ENCODE results near the gene TRAF3IP1.
"Not testable (repeated sequence)": the region's sequence is repeated elsewhere in the genome, so short reads cannot be mapped to it uniquely, and the experiment has no call there.

TRAF3IP1 gene
- total RNA-seq, result 8.4 to 9.5 reads per million in 2 donors

GRCh38 chr2:238320246-238320647, at the start of gene TRAF3IP1:
TRAF3IP1 (plus strand) TSS chr2:238320518; CDS start chr2:238320663, 145 bp downstream.
- DNase-seq, result peak; percentile 77 to 82 (median 80)

- no peak for DNase-seq
Measured at GRCh38 chr2:238270606-238271005, 49.7 kb upstream of the TRAF3IP1 start.

GRCh38 chr2:238271061-238271554, 49.2 kb upstream of the TRAF3IP1 start:
- DNase-seq, result no peak

DNA sequence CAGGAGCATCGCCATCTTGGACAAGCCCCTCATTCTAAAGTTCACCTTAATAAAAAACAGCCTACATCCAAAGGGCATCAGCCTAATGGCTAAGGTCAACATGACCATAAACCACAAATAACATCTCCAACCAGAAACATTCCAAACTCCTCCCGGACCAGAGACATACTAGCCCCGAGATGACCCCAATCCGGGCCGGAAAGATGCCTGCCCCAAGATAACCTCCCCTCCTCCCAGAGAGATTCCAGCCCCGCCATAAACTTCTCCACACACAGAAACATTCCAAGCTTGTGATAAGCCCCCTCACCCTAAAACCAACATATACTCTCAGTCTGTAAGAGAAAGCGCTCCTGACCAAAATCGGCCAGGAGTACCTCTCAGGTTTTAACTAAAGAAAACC, 48.6 kb upstream of the TRAF3IP1 start:
- DNase-seq, result not testable (repeated sequence)

DNA sequence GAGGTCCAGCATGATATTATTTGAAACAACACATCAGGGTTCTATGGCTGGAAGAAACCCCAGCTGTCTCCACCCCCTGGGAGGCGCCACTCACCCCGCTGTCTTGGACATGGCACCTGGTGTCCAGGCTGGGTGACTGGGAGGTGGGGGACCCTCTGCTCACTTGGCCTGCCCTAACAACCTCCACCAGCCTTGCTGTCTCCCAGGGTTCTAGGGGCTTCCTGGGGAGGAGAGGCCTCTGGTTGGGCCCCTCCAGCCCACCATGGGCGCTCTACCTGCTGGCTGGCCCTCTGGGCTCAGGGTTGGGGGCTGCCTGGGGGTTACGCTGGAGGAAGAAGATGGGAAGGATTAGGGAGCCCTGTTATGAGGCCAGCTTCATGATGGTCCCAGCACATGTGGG, 48.2 kb upstream of the TRAF3IP1 start:
- no peak for DNase-seq

DNA sequence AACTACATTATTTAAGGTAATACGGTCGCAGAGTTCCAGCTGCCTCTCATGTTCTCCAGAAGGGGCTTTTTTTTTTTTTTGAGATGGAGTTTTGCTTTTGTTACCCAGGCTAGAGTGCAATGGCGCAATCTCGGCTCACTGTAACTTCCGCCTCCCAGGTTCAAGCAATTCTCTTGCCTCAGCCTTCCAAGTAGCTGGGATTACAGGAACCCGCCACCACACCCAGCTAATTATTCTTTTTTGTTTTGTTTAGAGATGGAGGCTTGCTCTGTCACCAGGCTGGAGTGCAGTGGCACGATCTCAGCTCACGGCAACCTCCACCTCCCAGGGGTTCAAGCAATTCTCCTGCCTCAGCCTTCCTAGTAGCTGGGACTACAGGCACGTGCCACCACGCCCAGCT, 46.9 kb upstream of the TRAF3IP1 start:
- not testable (repeated sequence) for DNase-seq

DNA sequence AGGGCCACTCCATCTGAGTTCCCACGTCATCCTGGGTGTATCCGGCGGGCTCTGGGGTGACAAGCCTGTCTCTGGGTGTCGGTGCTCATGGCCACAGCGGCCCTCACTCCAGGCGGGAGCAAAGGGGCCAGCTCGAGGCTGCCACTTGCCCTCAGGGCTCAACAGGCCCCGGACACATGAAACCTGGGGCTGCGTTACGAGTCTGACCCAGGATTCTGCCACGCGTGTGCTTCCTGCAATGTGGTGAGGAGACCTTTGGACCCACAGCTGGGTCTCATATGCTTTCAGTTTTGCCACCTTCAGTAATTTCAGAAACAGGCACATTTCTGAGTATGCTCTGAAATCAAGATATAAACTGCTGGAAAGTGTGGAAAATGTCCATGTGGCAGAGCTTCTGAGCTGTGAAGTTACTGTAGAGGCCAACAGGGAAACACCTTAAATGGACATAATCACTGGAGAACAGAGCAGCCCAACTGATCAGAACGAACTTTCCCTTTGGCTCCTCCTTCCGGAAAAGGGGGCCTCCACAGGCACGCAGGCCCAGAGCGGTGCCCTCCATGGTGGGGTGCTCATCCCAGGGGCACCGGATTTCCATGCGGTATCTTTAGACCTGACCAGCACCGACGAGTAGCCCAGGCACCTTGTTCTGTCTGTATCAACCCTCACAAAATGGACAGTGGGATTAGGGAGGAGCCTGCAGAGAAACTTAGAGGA, 46.0 kb upstream of the TRAF3IP1 start:
- DNase-seq, result no peak

GRCh38 chr2:238277695-238278094, 42.6 kb upstream of the TRAF3IP1 start:
- no peak for DNase-seq

DNA sequence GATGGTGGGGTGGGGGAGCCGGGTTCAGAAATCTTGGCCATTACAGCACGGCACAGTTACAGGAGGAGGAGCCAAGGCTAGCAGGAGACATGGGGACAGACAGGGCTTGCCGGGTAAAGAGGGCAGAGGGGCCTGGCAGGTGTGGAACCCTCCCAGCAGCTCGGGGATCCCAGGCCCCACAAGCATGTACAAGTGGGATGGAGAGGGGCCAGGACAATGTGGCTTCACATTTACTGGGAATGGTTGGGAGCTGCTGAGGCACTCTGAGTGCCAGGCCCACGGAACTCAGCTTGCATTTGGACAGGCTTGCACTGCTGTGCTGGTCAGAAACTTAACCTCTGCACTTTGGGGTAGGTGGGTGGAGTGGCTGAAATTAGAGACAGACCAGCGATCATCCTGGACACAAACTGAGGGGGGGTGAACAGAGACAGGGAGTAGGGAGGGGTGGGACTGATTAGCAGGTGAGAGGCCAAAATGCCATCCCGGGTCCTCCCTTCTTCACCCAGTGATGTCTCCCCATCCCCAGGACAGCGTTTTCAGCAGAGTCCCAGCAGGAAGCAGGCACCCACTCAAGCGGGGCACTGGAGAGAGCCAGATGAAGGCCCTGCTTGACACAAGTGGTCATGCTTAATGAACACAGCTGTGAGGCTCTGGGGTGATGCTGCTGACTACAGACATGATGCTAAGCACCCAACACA, 41.5 kb upstream of the TRAF3IP1 start:
- no peak for DNase-seq

DNA sequence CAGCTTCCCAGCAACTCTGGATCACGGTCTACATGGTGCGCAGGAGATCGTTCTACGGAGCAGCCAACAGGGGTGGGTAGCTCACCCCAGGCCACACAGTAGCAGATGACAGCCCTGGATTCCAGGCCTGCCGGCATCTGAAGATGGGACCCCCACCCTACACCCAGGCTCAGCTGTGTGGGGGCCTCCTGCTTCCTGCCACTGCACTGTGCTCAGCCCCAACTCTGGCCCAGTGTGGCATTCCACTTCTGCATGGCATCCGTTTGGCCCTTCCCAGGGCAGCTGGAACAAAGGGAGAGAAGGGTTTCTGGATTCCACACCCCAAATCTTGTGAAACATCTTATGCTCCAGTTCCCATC, 41.0 kb upstream of the TRAF3IP1 start:
- no peak for DNase-seq

DNA sequence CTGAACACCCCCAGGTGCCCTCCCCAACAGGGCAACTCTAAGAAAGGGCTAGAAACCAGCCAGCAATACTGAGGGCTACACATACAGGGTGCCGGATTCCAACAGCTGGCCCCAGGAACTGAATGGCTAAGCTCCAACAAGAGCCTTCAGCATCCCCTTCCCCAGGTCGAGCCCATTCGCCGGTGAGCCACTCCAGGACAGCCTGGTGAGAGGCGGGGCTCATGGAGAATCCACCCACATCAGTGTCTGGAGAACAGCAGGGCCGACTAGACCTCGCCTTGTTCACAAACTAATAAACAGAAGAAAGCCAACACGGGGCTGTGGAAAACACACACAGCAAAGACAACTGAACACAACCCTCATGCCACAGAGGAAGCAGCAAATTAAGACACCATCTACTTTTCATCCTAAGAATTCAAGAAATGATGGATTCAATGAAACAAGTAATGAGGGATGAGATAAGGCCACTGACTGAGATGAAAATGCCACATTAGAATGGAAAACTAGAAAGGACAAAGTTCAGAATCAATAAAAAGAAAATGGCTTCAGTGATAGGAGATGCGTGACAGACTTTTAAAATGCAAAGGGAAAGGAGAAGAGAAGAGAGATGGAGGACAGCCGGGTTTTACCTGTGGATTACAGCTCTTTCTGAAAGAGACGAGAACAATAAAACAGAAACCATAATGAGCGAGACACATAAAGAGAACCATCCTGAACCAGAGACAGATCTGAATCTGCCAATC, 40.1 kb upstream of the TRAF3IP1 start:
- DNase-seq, result no peak

- DNase-seq, result no peak
Measured at GRCh38 chr2:238281826-238282480, 38.4 kb upstream of the TRAF3IP1 start.

DNA sequence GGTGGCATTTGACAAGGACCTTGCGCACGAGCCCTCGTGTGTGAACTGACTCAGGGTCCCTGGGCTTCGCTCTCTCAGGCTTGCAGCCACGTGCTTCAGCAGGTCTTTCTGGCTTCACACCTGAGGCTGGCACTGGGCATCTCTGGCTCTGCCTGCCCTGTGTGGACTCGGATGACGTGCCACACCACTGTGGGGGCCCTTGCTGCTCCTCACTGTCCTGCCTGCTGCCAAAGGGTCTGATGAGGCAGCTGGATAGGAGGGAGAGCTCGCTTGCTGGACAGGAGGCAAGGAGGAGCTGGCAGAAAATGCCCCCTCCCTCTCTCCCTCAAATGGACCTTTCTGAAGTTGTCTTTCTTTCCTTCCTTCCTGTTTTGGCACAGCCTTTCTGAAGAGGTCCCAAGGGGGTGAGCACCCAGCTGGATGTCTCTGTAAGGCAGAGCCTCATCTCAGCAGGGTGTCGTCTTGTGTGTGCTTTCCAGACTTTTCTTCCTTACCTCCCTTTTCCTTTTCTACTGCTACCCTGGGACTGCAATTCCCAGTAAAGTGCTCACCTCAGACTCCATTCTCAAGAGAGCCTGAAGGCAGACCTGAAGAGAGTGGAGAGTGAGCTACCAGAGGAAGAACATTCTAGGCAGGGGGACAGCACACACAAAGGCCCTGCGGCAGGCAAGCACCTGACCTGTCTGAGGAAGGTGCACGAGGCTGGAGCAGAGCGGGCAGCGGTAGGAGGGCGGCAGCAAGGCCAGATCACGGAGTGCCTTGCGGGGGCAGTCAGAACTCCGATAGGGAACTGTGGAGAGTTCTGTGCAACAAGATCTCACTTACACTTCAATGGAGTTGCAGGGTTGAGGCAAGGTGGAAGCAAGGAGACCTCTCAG, 37.2 kb upstream of the TRAF3IP1 start:
- no peak for DNase-seq

DNA sequence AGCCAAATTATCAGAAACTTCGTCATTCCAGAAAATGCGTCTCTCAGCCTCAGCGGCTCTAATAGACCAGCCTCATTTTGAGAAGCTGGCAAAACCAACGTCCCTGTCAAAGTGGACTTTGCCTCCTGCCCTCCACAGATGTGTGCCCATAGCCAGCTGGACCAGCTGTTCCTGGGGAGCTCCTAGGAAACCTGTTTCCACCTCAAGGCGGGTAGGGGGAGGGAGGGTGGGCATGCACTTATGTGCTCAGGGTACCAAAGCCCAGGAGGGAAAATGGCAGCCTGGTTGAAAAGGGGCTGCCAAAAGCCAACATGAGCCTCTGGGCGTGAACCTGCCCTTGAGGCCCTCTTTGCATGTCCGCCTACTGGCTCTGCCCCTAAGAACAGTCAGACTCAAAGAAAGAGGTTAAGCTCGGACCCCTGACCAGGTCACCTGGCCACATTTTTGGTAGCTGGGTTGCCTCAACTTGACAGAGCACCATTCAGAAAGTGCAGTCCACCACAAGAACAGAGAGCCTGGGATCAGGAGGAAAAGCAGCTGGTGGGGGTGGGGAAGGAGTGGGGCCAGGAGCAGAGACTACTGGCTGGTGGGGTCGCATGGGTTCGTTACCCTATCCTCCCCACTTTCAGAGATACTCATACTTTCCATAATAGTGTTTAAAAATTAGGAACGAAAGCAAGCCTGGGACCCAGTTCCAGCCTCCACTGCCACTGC, 35.4 kb upstream of the TRAF3IP1 start:
- DNase-seq, result no peak

DNA sequence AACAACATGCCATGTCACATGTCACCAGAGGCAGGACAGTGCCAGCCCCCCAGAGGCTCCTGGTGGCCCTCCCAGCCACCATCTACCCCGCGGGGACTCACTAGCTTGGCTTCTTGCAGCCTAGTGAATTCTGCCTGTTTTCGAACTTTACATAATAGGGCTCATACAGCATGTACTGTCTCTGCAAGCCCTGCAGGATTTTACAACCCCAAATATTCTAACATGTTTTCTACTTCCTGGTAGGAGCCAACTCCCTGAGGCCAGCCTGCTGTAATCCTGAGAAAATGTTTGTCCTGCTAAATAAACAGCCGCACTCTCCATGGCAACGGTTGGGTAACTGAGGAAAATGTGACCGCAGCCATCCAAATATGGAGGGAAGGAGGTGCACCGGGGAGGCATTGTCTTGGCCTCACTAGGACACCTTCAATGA, 34.6 kb upstream of the TRAF3IP1 start:
- DNase-seq, result no peak

- no peak for DNase-seq
Measured at GRCh38 chr2:238286095-238286494, 34.2 kb upstream of the TRAF3IP1 start.

DNA sequence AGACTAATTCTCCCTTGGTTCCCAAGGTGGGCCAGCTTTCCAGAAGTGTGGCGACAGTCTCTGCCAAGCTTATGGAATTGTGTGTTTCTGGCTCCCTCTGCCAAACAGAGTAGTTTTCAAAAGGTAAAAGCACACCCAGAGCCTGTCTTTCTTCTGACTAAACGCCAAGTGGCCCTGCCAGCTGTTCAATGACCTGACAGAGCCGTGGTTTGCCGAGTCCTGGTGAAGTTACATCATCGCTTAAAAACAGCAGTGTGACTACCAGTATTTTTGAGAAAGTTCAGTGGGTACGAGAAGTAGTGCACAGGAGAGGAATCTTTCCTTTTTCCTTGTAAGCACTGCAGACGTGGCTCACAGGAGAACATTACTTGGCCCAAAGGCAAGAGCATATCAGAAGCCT, 33.8 kb upstream of the TRAF3IP1 start:
- DNase-seq, result no peak

DNA sequence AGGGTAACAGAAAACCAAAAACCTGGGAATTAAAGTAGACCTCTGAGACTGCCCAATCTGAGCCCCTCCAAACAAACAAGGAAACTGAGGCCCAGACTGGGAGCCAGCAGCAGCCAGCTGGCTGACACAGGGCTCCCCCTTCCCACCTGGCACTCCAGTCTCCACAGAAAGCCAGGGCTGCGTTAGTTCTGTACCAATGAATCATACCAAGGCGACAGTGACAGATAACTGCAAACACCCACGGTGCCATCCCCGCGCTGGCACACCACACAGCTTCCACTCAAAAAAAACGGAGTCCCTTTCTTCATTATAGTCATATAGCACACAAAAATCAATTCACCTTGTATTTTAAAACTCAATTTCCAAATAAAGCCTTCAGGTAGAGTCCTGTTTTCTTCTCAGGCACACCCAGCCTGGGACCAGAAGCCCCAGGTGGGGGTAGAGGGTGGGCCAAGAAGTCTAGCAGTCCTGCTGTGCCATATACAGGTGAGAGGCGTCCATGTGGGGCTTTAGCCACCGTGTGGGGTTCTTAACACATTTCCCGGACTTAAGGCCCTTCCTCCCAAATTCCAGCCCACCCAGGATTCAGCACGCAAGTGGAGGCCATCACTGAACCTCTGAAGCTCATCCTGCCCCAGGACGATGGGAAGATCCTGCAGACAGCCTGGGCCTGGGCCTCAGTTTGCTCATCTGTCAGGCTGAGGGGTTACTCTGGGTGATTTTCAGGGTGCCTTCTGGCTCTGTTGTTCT, 33.2 kb upstream of the TRAF3IP1 start:
- peak in 2 of 5 experiments; percentile 19 to 40 for DNase-seq

- peak in 4 of 5 experiments; percentile 6 to 27 (median 16) for DNase-seq
Measured at GRCh38 chr2:238287737-238288649, 32.3 kb upstream of the TRAF3IP1 start, which contains the start of gene PER2. PER2 (minus strand) TSS chr2:238288610; CDS start chr2:238277936, 10,674 bp downstream.
